Activated CD4-positive, alpha-beta T cell treated with anti-CD3 and anti-CD28 coated beads, Interleukin-2, amount 10 ng/mL, durations not matched to agents 24 days and 14 days (primary cell): ENCODE data around the gene ECEL1. TPM values are rescaled to one million over a fixed set of nuclear protein-coding genes. Genes with fewer than 3 reads are reported as not detected.

ENCODE experiments used
- DNase-seq: peaks from one replicate; pipeline ENCODE4 v3.0.0; 2022
- H3K27ac Mint-ChIP-seq: one replicate; pipeline ENCODE4 v1.8.0; 2022; ENCODE audit warnings: mild to moderate bottlenecking, mixed read lengths
- H3K27me3 Mint-ChIP-seq: one replicate; pipeline ENCODE4 v1.8.0; 2022; ENCODE audit warnings: mixed read lengths
- H3K36me3 Mint-ChIP-seq: one replicate; pipeline ENCODE4 v1.8.0; 2022; ENCODE audit warnings: low read depth, mild to moderate bottlenecking, mixed read lengths
- H3K4me1 Mint-ChIP-seq: one replicate; pipeline ENCODE4 v1.8.0; 2021; ENCODE audit warnings: mixed read lengths
- H3K4me3 Mint-ChIP-seq: one replicate; pipeline ENCODE4 v1.8.0; 2022; ENCODE audit warnings: mild to moderate bottlenecking, moderate library complexity, mixed read lengths
- H3K9me3 Mint-ChIP-seq: one replicate; pipeline ENCODE4 v1.8.0; 2021; ENCODE audit warnings: mixed read lengths
- intact Hi-C: fragments of 100-400 bp; cut with micrococcal nuclease; formaldehyde crosslinking; loops from one replicate; pipeline ENCODE4 v1.15.1; 2023
- total RNA-seq: library from RNA; stranded (reverse); gene quantifications from 2 replicates; pipeline ENCODE4 v1.2.3, GENCODE V29; 2022

ECEL1 gene
- total RNA-seq, 1 donor from 2014 or later, result 0.19 TPM

DNA sequence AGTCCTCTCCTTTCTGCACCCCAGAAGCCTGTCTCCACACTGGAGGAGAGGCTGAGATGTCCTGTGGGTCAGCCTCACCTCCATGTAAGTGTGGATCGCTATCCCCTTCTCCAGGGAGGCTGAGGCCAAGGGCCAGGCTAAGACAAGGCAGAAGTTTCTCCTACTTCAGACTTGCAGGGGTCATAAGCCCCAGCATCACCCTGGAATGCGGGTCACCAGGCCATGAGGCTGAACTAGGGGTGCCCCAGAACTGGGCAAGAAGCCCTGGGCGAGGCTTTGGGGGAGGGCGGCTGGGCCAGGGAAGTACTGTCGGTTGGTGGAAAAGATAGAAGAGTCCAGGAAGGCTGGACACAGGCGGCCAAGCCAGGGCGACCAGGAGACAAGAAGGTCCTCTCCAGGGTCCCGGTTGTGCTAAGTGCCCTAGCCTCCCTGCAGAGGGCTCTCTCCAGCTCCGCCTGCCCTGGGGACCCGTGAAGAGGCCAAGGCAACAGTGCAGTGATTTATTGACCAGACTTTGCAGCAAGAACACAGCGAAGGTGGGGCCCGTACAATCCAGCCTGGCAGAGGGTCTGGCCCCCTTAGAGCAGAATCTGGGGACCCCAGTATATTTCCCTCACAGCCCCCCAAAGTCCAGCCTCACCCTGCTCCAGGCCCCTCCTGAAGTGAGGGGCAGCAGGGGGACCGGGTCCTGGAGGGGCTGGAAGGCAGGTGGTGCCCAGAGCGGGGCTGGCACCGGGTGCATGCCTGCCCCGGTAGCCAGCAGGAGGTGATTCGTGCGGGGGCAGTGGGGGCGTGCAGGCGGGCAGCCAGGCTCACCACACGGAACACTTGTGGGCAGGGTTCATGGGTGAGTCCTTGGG, 8.1 kb downstream of the ECEL1 start:
- intact Hi-C loops, result loop anchor here (10.0 kb wide), 1 partner anchor 65 kb away; no protein-coding TSS in a partner anchor
- Mint-ChIP-seq H3K4me3 (no peak overlapping the region), H3K27me3 (peaks cover 10% of the 10 kb centered on the region), H3K27ac (no peak overlapping the region), H3K9me3 (no peaks in the 10 kb centered on the region), H3K4me1 (no peaks in the 10 kb centered on the region), H3K36me3 (no peaks in the 10 kb centered on the region)
- DNase-seq, result no peak

DNA sequence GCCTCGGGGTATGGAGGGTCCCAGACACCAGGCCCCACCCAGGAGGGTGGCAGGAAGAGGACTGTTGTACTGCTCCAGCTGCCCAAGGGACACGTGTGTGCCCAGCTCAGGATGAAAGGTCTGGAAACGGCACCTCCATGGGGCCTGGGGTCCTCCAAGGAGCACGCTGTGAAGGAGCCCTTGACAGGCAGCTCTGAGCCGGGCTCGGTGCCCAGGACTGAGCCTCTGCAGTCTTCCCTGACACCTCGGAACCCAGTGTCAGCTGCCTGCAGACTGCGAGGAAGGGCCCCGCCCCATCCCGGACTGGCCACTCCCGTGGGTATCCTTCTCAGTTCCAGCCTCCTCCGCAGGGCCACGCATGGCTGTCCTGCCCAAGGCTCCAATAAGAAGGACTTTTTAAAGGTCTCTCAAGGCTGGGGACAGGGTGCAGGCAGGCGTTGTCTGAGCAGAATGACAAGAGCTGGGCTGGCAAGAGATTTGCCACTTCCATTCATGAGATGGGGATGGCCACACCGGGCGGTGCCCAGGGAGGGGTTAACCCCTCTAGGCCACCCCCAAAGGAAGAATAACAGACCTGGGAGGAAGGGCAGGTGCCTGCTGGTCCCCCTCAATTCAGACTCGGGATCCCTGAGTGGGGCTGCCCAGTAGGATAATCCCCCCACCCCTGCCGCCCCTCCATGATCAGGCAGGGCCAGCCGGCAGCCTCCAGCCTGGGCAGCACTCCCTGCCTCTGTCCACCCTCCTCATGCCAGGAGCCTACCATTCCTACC, 8.9 kb downstream of the ECEL1 start:
- no peak overlapping the region for H3K4me3 Mint-ChIP-seq

DNA sequence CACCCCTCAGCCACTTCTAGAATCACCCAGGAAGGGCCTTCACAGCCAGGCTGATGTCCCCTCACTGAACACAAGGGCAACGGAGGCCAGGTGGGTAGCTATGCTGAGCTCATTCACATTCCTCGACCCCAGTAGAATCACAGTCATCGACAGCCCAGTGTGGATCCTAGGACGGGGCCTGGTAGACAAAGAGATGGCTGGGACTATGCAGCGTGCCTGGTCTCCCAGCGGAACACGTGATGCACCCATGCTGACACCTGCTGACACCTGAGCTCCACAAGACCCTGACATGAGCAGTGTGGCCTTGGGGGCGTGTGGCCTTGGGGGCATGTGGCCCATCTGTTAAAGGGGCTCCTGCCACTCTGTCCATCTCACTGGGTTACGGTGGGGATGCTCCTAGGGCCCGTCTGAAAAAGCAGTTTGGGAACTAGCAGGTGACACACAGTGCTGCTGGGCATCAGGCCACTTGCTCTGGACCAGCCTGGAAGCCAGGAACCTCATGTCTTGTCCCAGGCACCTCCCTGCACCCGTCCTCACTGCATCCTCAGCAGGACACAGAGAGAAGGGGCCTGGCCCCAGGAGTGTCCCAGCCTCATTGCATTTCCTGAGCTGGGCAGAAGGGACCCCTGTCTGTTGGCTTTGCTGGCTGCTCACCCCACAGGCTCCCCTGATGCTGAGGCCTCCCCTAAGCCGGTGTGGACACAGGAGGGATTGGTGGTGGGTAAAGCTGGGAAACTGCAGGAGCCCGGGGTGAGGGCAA, 9.7 kb downstream of the ECEL1 start:
- Mint-ChIP-seq H3K27me3 (peaks cover 6% of the 10 kb centered on the region), H3K36me3 (no peaks in the 10 kb centered on the region), H3K9me3 (no peaks in the 10 kb centered on the region)

More for the DNA sequence above, 8.9 kb downstream of the ECEL1 start:
- Mint-ChIP-seq H3K27ac (no peak overlapping the region), H3K4me1 (no peaks in the 10 kb centered on the region), H3K9me3 (no peaks in the 10 kb centered on the region), H3K36me3 (no peaks in the 10 kb centered on the region), H3K27me3 (peaks cover 3% of the 10 kb centered on the region)
- DNase-seq, result no peak
- intact Hi-C loops, result no loop called here

DNA sequence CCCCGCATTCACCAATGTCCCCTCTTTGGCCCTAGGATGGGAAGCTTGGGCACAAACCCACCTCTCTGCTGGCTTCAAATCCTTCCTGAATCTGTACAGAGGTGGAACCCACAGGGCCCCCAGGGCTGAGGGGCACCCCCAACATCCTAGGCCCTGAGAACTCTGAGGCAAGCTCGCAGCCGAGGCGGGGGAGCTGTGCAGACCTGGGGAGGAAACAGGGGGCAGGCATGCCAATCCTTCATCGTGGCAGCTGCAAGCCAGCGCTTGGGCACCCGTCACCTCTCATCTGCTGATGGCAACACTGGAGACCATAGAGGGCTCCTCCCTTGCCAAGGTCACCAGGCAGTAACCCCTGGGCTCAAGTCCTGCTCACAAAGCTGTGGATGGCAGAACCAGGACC, 10.8 kb downstream of the ECEL1 start:
- H3K9me3 Mint-ChIP-seq, result peaks cover under 1% of the 10 kb centered on the region
- no peak overlapping the region for H3K4me3 Mint-ChIP-seq
- no peak overlapping the region for H3K27ac Mint-ChIP-seq
- H3K27me3 Mint-ChIP-seq, result peaks cover 17% of the 10 kb centered on the region
- H3K4me1 Mint-ChIP-seq, result no peaks in the 10 kb centered on the region
- no peak for DNase-seq
- no peaks in the 10 kb centered on the region for H3K36me3 Mint-ChIP-seq
- intact Hi-C loops, result no loop called here

More for the DNA sequence above, 9.7 kb downstream of the ECEL1 start:
- H3K27ac Mint-ChIP-seq, result no peak overlapping the region
- DNase-seq, result no peak
- intact Hi-C loops, result no loop called here
- H3K4me3 Mint-ChIP-seq, result no peak overlapping the region
- no peaks in the 10 kb centered on the region for H3K4me1 Mint-ChIP-seq

DNA sequence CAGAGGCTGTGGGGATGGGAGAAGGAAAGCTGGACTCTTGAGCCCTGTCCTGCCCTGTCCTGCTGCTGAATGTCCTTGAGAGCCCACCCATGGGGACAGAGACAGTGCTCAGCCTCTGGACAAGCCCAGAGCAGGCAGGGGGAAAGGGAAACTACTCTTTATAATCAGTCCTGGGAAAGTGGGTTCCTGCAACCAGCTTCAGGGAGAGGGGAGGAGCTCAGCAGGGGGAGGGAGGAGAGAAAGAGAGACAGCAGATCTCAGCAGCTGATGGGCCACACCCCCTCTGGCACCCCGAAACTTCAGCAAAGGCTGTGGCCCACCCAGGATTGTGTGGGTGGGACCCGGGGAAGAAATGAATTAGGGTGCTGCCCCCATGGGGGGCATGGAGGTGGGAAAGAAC, 11.6 kb downstream of the ECEL1 start:
- intact Hi-C loops, result no loop called here
- Mint-ChIP-seq H3K4me3 (no peak overlapping the region), H3K4me1 (no peaks in the 10 kb centered on the region), H3K9me3 (peaks cover 5% of the 10 kb centered on the region), H3K27me3 (peaks cover 23% of the 10 kb centered on the region), H3K36me3 (no peaks in the 10 kb centered on the region), H3K27ac (no peak overlapping the region)
- no peak for DNase-seq

DNA sequence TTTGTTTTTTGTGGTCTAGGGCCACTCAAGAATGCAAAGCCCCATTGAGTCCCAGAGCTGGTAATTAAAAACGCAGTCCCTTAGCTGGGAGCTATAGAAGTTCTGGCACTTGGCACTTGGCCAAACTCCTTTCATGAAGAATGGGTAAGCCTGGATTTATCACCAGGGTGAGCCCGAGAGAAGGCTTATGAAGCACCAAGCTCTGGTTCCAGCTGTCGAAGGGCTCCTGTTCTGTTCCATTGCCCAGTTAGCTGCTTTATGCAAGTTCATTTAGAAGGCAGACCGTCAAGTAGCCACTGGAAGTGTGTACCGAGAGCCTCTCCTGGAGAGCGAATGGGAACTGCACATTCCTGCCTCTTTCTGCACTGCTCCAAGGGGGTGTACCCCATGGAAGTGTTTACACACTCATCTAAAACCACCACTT, 14.2 kb downstream of the ECEL1 start:
- peaks cover 38% of the 10 kb centered on the region for H3K27me3 Mint-ChIP-seq
- H3K9me3 Mint-ChIP-seq, result peaks cover 5% of the 10 kb centered on the region
- no peak overlapping the region for H3K27ac Mint-ChIP-seq
- H3K36me3 Mint-ChIP-seq, result no peaks in the 10 kb centered on the region
- no peaks in the 10 kb centered on the region for H3K4me1 Mint-ChIP-seq
- no peak for DNase-seq
- H3K4me3 Mint-ChIP-seq, result no peak overlapping the region
- intact Hi-C loops, result no loop called here

DNA sequence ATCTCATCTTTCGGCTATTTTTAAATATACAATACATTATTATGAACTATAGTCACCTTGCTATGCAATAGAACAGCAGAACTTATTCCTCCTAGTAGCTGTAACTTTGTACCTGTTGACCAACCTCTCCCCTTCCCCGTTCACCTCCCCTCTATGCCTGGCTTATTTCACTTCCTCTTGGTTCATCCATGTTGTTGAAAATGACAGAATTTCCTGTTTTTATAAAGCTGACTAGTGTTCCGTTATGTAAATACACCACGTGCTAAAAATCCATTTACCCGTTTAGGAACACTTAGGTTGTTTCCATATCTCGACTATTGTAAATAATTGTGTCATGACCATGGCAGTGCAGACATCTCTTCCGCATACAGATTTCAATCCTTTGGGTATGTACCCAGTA, 21.4 kb downstream of the ECEL1 start:
- Mint-ChIP-seq H3K4me3 (no peak overlapping the region), H3K4me1 (no peaks in the 10 kb centered on the region), H3K27me3 (peaks cover 30% of the 10 kb centered on the region), H3K9me3 (no peaks in the 10 kb centered on the region), H3K36me3 (no peaks in the 10 kb centered on the region), H3K27ac (no peak overlapping the region)
- no peak for DNase-seq
- intact Hi-C loops, result no loop called here

DNA sequence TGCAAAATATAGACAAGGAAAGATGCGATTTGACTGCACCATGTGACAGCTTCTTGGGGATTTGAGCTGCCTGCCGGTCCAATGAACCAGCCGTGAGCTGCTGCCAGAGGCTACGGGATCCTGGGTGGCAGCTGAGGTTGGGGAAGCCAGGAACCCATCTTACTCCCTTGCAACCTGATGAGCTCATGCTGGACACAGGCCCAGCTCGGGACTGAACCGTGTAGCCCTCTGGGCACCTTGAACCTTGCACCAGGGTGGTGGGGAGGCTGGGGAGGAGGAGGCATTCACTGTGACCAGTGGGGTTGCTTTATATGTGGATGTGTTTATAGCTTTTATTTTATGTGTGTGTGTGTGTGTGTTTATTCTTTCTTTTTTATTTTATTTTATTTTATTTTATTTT, 22.6 kb downstream of the ECEL1 start:
- H3K9me3 Mint-ChIP-seq, result no peaks in the 10 kb centered on the region
- no peak overlapping the region for H3K4me3 Mint-ChIP-seq
- H3K27ac Mint-ChIP-seq, result no peak overlapping the region
- intact Hi-C loops, result no loop called here
- no peaks in the 10 kb centered on the region for H3K4me1 Mint-ChIP-seq
- H3K36me3 Mint-ChIP-seq, result no peaks in the 10 kb centered on the region
- no peak for DNase-seq
- peaks cover 24% of the 10 kb centered on the region for H3K27me3 Mint-ChIP-seq

DNA sequence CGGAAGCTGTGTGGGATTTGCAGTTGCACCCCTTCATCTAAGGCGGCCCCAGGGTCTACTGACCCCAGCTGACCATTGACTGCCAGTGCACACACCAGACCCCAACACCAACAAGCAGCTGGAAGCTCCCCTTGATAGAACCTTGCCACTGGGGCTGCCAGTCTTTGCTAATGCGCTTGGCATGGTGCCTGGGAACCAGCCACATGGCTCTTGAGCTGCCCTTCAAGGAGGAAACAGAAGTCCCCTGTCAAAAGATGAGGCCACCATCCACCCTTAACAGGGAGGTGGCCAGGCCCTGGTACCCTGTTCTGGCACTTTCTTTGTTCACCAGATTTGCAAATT, 23.1 kb downstream of the ECEL1 start:
- no peaks in the 10 kb centered on the region for H3K9me3 Mint-ChIP-seq
- no peak overlapping the region for H3K4me3 Mint-ChIP-seq
- peaks cover 22% of the 10 kb centered on the region for H3K27me3 Mint-ChIP-seq
- DNase-seq, result no peak
- H3K4me1 Mint-ChIP-seq, result no peaks in the 10 kb centered on the region
- no peaks in the 10 kb centered on the region for H3K36me3 Mint-ChIP-seq
- H3K27ac Mint-ChIP-seq, result no peak overlapping the region
- intact Hi-C loops, result no loop called here

DNA sequence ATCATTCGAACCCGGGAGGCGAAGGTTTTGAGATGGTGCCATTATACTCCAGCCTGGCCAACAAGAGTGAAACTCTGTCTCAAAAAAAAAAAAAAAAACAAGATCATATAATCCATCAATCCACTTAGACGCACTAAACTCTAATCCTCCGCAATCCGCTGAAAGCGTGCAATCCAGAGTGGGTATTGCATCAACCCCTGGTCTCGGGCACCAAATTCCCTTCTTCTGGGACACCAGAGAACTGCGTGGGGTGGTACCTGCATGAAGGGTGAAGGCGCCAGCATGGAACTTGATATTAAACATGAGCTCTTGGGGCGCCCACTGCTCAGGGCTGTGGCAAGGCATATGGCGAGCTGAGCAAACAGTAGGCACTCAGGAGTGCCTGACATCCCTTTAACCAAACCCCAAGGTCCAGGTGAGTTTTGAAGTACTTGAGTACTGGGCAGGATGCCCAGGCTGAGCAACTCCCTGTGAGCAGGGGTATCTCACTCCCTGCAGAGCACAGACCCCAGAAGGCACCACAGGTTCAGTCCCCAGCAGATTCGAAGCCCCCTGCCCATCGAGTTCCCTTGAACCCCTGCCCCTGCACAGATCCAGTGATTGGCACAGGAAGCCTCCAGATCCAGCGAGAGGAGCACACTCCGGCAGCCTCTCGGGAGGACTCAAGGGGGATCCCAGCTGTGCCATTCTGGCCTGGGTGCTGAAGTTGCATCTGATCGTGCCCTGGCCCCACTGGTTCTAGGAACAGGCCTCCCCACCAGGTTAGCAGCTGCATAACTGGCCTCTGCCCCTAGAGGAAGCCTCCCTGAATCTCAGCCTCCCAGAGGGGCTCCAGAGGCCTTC, 23.7 kb downstream of the ECEL1 start:
- Mint-ChIP-seq H3K4me1 (no peaks in the 10 kb centered on the region), H3K4me3 (no peak overlapping the region), H3K9me3 (no peaks in the 10 kb centered on the region), H3K36me3 (no peaks in the 10 kb centered on the region), H3K27ac (no peak overlapping the region), H3K27me3 (peaks cover 16% of the 10 kb centered on the region)
- DNase-seq, result no peak
- intact Hi-C loops, result no loop called here

DNA sequence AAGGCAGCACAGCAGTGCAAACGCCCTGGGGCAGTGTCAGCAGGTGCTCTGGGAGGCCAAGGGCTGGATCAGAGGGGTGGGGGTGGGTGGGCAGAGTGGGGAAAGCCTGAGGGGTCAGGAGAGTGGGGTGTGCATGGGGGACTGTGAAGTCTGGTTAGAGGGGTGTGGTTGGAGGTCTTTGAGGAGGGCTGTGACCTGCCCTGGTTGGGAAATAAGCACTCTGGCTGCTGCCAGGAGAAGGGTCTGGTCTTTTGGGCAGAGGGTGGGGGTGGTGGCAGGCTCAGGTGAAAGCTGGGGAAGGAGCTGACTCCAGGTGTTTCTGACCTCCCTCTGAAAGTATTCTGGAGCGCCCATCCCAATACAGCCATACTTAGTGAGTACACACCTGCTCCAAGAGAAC, 27.5 kb downstream of the ECEL1 start:
- intact Hi-C loops, result no loop called here

DNA sequence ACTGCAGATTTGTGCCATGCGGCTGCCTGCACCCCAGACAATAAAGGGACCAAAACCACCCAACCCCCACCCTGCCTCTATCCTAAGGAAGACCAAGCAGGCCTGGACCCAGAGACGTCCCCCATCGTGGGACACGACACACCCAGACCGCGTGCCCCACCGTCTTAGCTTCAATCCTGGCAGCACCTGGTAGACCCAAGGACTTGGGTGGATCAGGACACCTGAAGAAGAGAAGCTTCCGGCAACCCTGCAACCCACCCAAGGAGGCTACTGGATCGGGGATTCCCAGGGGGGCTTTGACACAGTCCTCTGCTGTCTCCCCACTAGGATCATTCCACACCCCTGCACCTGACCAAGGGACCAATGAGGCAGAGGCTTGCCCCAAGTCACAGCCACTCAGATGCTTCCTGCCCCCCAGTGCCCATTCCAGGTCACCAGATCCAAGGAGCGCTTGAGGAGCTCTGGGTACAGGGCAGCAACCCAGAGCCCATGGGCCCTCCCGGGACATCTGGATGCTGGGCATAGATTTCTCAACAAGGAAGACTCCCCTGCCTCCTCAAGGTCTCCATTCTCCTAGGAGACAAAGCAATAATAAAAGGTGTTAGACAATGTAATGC, 28.1 kb downstream of the ECEL1 start:
- no peaks in the 10 kb centered on the region for H3K4me1 Mint-ChIP-seq
- H3K4me3 Mint-ChIP-seq, result no peak overlapping the region
- H3K27ac Mint-ChIP-seq, result no peak overlapping the region
- DNase-seq, result no peak
- no peaks in the 10 kb centered on the region for H3K9me3 Mint-ChIP-seq
- H3K36me3 Mint-ChIP-seq, result no peaks in the 10 kb centered on the region
- intact Hi-C loops, result no loop called here
- H3K27me3 Mint-ChIP-seq, result peaks cover 2% of the 10 kb centered on the region

More for the DNA sequence above, 27.5 kb downstream of the ECEL1 start:
- H3K27me3 Mint-ChIP-seq, result peaks cover 2% of the 10 kb centered on the region
- H3K36me3 Mint-ChIP-seq, result no peaks in the 10 kb centered on the region
- H3K4me1 Mint-ChIP-seq, result no peaks in the 10 kb centered on the region
- H3K27ac Mint-ChIP-seq, result no peak overlapping the region
- H3K4me3 Mint-ChIP-seq, result no peak overlapping the region
- H3K9me3 Mint-ChIP-seq, result no peaks in the 10 kb centered on the region
- DNase-seq, result no peak
